RWPE2 (cell line): ENCODE measurements around the gene PCDHGB6.
"Not testable (repeated sequence)": the region's sequence is repeated elsewhere in the genome, so short reads cannot be mapped to it uniquely, and the experiment has no call there.

Experiments used
- ATAC-seq: fragments of 200-7000 bp; cut with Tn5 transposase; 3 replicates; pipeline ENCODE4 v1.9.1; 2021; ENCODE audit warnings: low read depth
- DNase-seq: peaks from one replicate; pipeline ENCODE4 v3.0.0-alpha.2; 2020; ENCODE audit warnings: low spot score
- H3K27ac ChIP-seq: fragments of 450-650 bp; 2 replicates; pipeline ENCODE4 v1.5.1; 2017; ENCODE audit warnings: mild to moderate bottlenecking; ENCODE audit not compliant: poor library complexity, severe bottlenecking
- H3K27me3 ChIP-seq: fragments of 250-450 bp; sonication (Bioruptor Pico); 2 replicates; pipeline ENCODE4 v1.5.1; 2021; ENCODE audit warnings: mild to moderate bottlenecking, moderate library complexity; ENCODE audit not compliant: insufficient read depth, poor library complexity, severe bottlenecking
- H3K36me3 ChIP-seq: fragments of 250-450 bp; sonication (Bioruptor Pico); 2 replicates; pipeline ENCODE4 v1.5.1; 2020; ENCODE audit warnings: low read depth, mild to moderate bottlenecking, moderate library complexity
- H3K4me1 ChIP-seq: fragments of 250-450 bp; sonication (Bioruptor Pico); 2 replicates; pipeline ENCODE4 v1.5.1; 2021; ENCODE audit warnings: mild to moderate bottlenecking, moderate library complexity; ENCODE audit not compliant: insufficient read depth, poor library complexity, severe bottlenecking
- H3K4me3 ChIP-seq: fragments of 250-450 bp; sonication (Bioruptor Pico); 2 replicates; pipeline ENCODE4 v1.5.1; 2021; ENCODE audit warnings: mild to moderate bottlenecking, moderate library complexity; ENCODE audit not compliant: severe bottlenecking
- H3K9me3 ChIP-seq: fragments of 250-450 bp; sonication (Bioruptor Pico); 2 replicates; pipeline ENCODE4 v1.5.1; 2021; ENCODE audit warnings: mild to moderate bottlenecking, moderate library complexity; ENCODE audit not compliant: severe bottlenecking
- CTCF ChIP-seq: fragments of 450-650 bp; IDR thresholded peaks from one replicate; pipeline ENCODE4 v1.5.1; 2017; ENCODE audit warnings: mild to moderate bottlenecking, moderate library complexity; ENCODE audit not compliant: poor library complexity, severe bottlenecking

The PCDHGB6 gene

GRCh38 chr5:141407790-141408505, at the start of gene PCDHGB6:
PCDHGB6 (plus strand) TSS chr5:141408021; CDS start chr5:141408203, 182 bp downstream.
- H3K27me3 ChIP-seq, DNase-seq, H3K27ac ChIP-seq, H3K4me1 ChIP-seq, H3K36me3 ChIP-seq: not testable (repeated sequence)
- Histone ChIP-seq H3K9me3 (peaks cover 21% of the 10 kb centered on the region), H3K4me3 (peak within 1 kb of the TSS; percentile 9)
- peak; percentile 73; the same call in 2 of the 3 replicates for ATAC-seq
- peak; percentile 60 for TF ChIP-seq CTCF

- H3K27ac ChIP-seq, result no peak within 1 kb of the TSS
- H3K4me3 ChIP-seq, result peak within 1 kb of the TSS; percentile 18
- peaks cover 12% of the 10 kb centered on the region for H3K9me3 ChIP-seq
- peaks cover 3% of the 10 kb centered on the region for H3K4me1 ChIP-seq
- H3K36me3 ChIP-seq, result no peaks in the 10 kb centered on the region
- H3K27me3 ChIP-seq, result peaks cover 91% of the 10 kb centered on the region
- TF ChIP-seq CTCF, result peak; percentile 60
- ATAC-seq, result peak; percentile 46; the same call in 1 of the 3 replicates
- DNase-seq, result no peak
These were observed 47.9 kb upstream of the PCDHGB6 start, which contains the start of gene PCDHGB2 for GRCh38 chr5:141359790-141360426. PCDHGB2 (plus strand) TSS chr5:141359994; CDS start chr5:141360136, 142 bp downstream.

GRCh38 chr5:141360685-141361084, 47.1 kb upstream of the PCDHGB6 start:
- H3K9me3 ChIP-seq, result peaks cover 18% of the 10 kb centered on the region
- no peak for TF ChIP-seq CTCF
- H3K27me3 ChIP-seq, result peaks cover 95% of the 10 kb centered on the region
- no peak overlapping the region for H3K4me3 ChIP-seq
- no peaks in the 10 kb centered on the region for H3K36me3 ChIP-seq
- H3K4me1 ChIP-seq, result peaks cover 3% of the 10 kb centered on the region
- no peak overlapping the region for H3K27ac ChIP-seq
- ATAC-seq (no peak), DNase-seq (no peak)

GRCh38 chr5:141362719-141363118, 45.1 kb upstream of the PCDHGB6 start:
- H3K4me1 ChIP-seq, result peaks cover 3% of the 10 kb centered on the region
- no peak overlapping the region for H3K4me3 ChIP-seq
- no peak for TF ChIP-seq CTCF
- no peak overlapping the region for H3K27ac ChIP-seq
- ATAC-seq (no peak), DNase-seq (no peak)
- H3K27me3 ChIP-seq, result peaks cover 97% of the 10 kb centered on the region
- H3K9me3 ChIP-seq, result peaks cover 18% of the 10 kb centered on the region
- no peaks in the 10 kb centered on the region for H3K36me3 ChIP-seq
